Measurements from ENCODE around the gene NAP1L1.

DNA sequence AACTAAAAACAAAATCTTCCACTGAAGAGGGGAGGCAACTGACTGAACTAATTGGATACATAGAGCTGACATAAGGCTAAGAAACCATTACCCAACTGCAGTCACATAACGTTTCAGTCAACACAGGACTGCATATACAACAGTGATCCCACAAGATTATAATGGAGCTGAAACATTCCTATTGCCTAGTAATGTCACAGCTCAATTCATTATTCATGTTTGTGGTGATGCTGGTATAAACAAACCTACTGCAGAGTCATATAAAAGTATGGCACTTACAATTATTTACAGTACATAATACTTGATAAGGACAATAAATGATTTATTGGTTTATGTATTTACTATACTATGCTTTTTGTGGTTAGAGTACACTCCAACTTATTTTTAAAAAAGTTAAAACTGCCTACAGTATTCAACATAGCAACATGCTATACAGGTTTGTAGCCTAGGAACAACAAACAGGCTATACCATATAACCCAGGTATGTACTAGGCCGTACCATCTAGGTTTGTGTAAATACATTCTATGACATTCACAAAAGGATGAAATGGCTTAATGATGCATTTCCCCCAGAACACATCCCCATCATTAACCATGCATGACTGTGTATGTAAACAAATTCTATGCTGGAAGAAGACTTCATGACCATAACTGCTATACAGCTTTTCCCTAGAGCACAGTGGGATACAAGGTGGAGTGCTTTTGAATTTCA is 4.3 kb downstream of the NAP1L1 start:
- TF ChIP-seq CTCF (IDR thresholded peaks at IDR 0.05; ENCODE audit: low read depth, low read length) (no peak), POLR2A (IDR thresholded peaks at IDR 0.05; ENCODE audit: extremely low read depth, insufficient read length) (no peak), MAX (IDR thresholded peaks at IDR 0.05; ENCODE audit: low read depth, low read length) (no peak), MYC (IDR thresholded peaks at IDR 0.05; ENCODE audit: low read depth, low read length) (no peak)
